C4-2B (cell line): ENCODE data around the gene EVA1C.
"Not testable (repeated sequence)": the region's sequence is repeated elsewhere in the genome, so short reads cannot be mapped to it uniquely, and the experiment has no call there.

Experiments used
- ZFX ChIP-seq: fragments of 450-650 bp; IDR thresholded peaks from 2 replicates; pipeline ENCODE4 v1.6.1; 2017
- TF ChIP-seq, protein P1 (sequence below): fragments of 450-650 bp; conservative IDR thresholded peaks from 2 replicates; pipeline ENCODE4 v1.5.1; 2017; ENCODE audit warnings: mild to moderate bottlenecking

DNA sequence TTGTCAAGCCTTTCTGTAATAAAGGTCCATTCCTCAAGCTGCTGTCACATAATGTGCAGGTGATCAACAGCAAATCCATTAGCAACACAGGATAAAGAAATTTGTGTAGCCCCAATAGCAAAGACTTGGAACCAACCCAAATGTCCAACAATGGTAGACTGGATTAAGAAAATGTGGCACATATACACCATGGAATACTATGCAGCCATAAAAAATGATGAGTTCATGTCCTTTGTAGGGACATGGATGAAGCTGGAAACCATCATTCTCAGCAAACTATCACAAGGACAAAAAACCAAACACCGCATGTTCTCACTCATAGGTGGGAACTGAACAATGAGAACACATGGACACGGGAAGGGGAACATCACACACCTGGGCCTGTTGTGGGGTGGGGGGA lies 130.6 kb downstream of the EVA1C start:
- TF ChIP-seq, protein P1, sequence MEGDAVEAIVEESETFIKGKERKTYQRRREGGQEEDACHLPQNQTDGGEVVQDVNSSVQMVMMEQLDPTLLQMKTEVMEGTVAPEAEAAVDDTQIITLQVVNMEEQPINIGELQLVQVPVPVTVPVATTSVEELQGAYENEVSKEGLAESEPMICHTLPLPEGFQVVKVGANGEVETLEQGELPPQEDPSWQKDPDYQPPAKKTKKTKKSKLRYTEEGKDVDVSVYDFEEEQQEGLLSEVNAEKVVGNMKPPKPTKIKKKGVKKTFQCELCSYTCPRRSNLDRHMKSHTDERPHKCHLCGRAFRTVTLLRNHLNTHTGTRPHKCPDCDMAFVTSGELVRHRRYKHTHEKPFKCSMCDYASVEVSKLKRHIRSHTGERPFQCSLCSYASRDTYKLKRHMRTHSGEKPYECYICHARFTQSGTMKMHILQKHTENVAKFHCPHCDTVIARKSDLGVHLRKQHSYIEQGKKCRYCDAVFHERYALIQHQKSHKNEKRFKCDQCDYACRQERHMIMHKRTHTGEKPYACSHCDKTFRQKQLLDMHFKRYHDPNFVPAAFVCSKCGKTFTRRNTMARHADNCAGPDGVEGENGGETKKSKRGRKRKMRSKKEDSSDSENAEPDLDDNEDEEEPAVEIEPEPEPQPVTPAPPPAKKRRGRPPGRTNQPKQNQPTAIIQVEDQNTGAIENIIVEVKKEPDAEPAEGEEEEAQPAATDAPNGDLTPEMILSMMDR, result not testable (repeated sequence)
- not testable (repeated sequence) for TF ChIP-seq ZFX
